ENCODE measurements around the gene AS3MT. TPM values are rescaled to one million over a fixed set of nuclear protein-coding genes. Genes with fewer than 3 reads are reported as not detected.

The AS3MT gene
- total RNA-seq, 1 experiment from 2014 or later: 5.2 TPM

GRCh38 chr10:102824664-102825063 is 44.6 kb upstream of the AS3MT start:
- Histone ChIP-seq H3K27me3 (replicated peaks; ENCODE audit: insufficient read depth, low read depth, low read length, poor library complexity) (no peaks in the 10 kb centered on the region), H3K27ac (ENCODE audit: low read depth, low read length, poor library complexity, severe bottlenecking) (no peak overlapping the region), H3K4me3 (ENCODE audit: low read depth, low read length, poor library complexity, severe bottlenecking) (no peak overlapping the region), H3K4me1 (ENCODE audit: insufficient read depth, low read length, poor library complexity, severe bottlenecking) (no peaks in the 10 kb centered on the region), H3K36me3 (ENCODE audit: insufficient read depth, low read length, poor library complexity, severe bottlenecking) (no peaks in the 10 kb centered on the region), H3K9me3 (ENCODE audit: low read depth, low read length, poor library complexity, severe bottlenecking) (no peaks in the 10 kb centered on the region)
- TF ChIP-seq CTCF (conservative IDR thresholded peaks at IDR 0.05; ENCODE audit: low read depth, low read length): no peak
- TF ChIP-seq EZH2 (IDR thresholded peaks at IDR 0.05; ENCODE audit: borderline replicate concordance, low read depth, low read length, poor library complexity, severe bottlenecking): no peak
- no peak for DNase-seq (ENCODE audit: low spot score)
- no TSS peak for BruUV-seq (replicated peaks)
- ChIA-PET POLR2A (ENCODE audit: low non-redundant PET) (no interaction called here), CTCF (no interaction called here)
- intact Hi-C loops (cut with micrococcal nuclease; ENCODE audit: unreplicated experiment): no loop called here

- H3K4me3 ChIP-seq (ENCODE audit: low read depth, low read length, poor library complexity, severe bottlenecking): no peak overlapping the region
- POLR2A ChIA-PET (ENCODE audit: low non-redundant PET): interaction anchor here (0.6 to 0.7 kb wide), 2 partner anchors 74 to 319 kb away, joined by 6 to 9 read pairs; no protein-coding TSS in a partner anchor
- no peaks in the 10 kb centered on the region for H3K9me3 ChIP-seq (ENCODE audit: low read depth, low read length, poor library complexity, severe bottlenecking)
- H3K4me1 ChIP-seq (ENCODE audit: insufficient read depth, low read length, poor library complexity, severe bottlenecking): no peaks in the 10 kb centered on the region
- H3K27ac ChIP-seq (ENCODE audit: low read depth, low read length, poor library complexity, severe bottlenecking): no peak overlapping the region
- TF ChIP-seq CTCF (conservative IDR thresholded peaks at IDR 0.05; ENCODE audit: low read depth, low read length) (no peak), EZH2 (IDR thresholded peaks at IDR 0.05; ENCODE audit: borderline replicate concordance, low read depth, low read length, poor library complexity, severe bottlenecking) (no peak)
- CTCF ChIA-PET: no interaction called here
- no peak for DNase-seq (ENCODE audit: low spot score)
- intact Hi-C loops (cut with micrococcal nuclease; ENCODE audit: unreplicated experiment): no loop called here
- BruUV-seq (replicated peaks): no TSS peak
- H3K36me3 ChIP-seq (ENCODE audit: insufficient read depth, low read length, poor library complexity, severe bottlenecking): no peaks in the 10 kb centered on the region
- H3K27me3 ChIP-seq (replicated peaks; ENCODE audit: insufficient read depth, low read depth, low read length, poor library complexity): no peaks in the 10 kb centered on the region
These were observed 43.0 kb upstream of the AS3MT start for GRCh38 chr10:102826148-102826796.

- Histone ChIP-seq H3K27me3 (replicated peaks; ENCODE audit: insufficient read depth, low read depth, low read length, poor library complexity) (no peaks in the 10 kb centered on the region), H3K27ac (ENCODE audit: low read depth, low read length, poor library complexity, severe bottlenecking) (no peak overlapping the region), H3K4me3 (ENCODE audit: low read depth, low read length, poor library complexity, severe bottlenecking) (no peak overlapping the region), H3K9me3 (ENCODE audit: low read depth, low read length, poor library complexity, severe bottlenecking) (no peaks in the 10 kb centered on the region), H3K36me3 (ENCODE audit: insufficient read depth, low read length, poor library complexity, severe bottlenecking) (no peaks in the 10 kb centered on the region), H3K4me1 (ENCODE audit: insufficient read depth, low read length, poor library complexity, severe bottlenecking) (no peaks in the 10 kb centered on the region)
- intact Hi-C loops (cut with micrococcal nuclease; ENCODE audit: unreplicated experiment): no loop called here
- CTCF ChIA-PET: interaction anchor here (0.6 kb wide), 1 partner anchor 417 kb away, joined by 3 read pairs; no protein-coding TSS in a partner anchor
- TF ChIP-seq EZH2 (IDR thresholded peaks at IDR 0.05; ENCODE audit: borderline replicate concordance, low read depth, low read length, poor library complexity, severe bottlenecking) (no peak), CTCF (conservative IDR thresholded peaks at IDR 0.05; ENCODE audit: low read depth, low read length) (no peak)
- POLR2A ChIA-PET (ENCODE audit: low non-redundant PET): no interaction called here
- BruUV-seq (replicated peaks): no TSS peak
- no peak for DNase-seq (ENCODE audit: low spot score)
These were observed 41.7 kb upstream of the AS3MT start for GRCh38 chr10:102827597-102827975.

Data from A673 (cell line).